SK-N-SH (cell line): ENCODE results near the gene PITPNB. TPM values are rescaled to one million over a fixed set of nuclear protein-coding genes. Genes with fewer than 3 reads are reported as not detected.

Source experiments
- CTCF ChIA-PET: fragments of 300-600, 350-600 bp; formaldehyde crosslinking; extraction: SDS; loops from one replicate; lab custom pipeline; 2021; lab: Yijun Ruan, JAX
- POLR2A ChIA-PET: fragments of 350-600 bp; sonication (Branson Sonifier 250); formaldehyde crosslinking; extraction: SDS; loops from one replicate; lab custom pipeline; 2020; ENCODE audit warnings: antibody characterized with exemption, inconsistent platforms; lab: Yijun Ruan, JAX
- DNase-seq: peaks from one replicate; pipeline ENCODE4 v3.0.0; 2012
- H2AFZ ChIP-seq: fragments of 200-600 bp; sonication (generic); 2 replicates; pipeline ENCODE4 v1.8.1; 2016; ENCODE audit warnings: antibody characterized with exemption, mild to moderate bottlenecking, low read depth
- H3F3A ChIP-seq: fragments of 200-600 bp; sonication (generic); replicated peaks from 2 replicates; pipeline ENCODE3; 2016; ENCODE audit warnings: antibody characterized with exemption, mild to moderate bottlenecking; ENCODE audit not compliant: insufficient read depth
- H3K27ac ChIP-seq, 2 experiments: fragments of 200-500 bp in 1 of 2; fragments of 200-600 bp in 1 of 2; sonication (Bioruptor generic) in 1 of 2; sonication (generic), shearing (Covaris generic) in 1 of 2; 2 replicates each; pipeline versions ENCODE4 v1.5.1 to v1.6.1; 2014 to 2016; ENCODE audit warnings: low read depth in 2 of 2, inconsistent platforms in 1 of 2, low read length in 1 of 2, mild to moderate bottlenecking in 1 of 2, mixed read lengths in 1 of 2
- H3K27me3 ChIP-seq: fragments of 200-600 bp; sonication (generic), shearing (Covaris generic); 2 replicates; pipeline ENCODE4 v1.6.1; 2016; ENCODE audit warnings: mixed run types; ENCODE audit not compliant: insufficient read depth
- H3K36me3 ChIP-seq, 2 experiments: fragments of 200-500 bp in 1 of 2; fragments of 200-600 bp in 1 of 2; sonication (Bioruptor generic) in 1 of 2; sonication (generic) in 1 of 2; replicated peaks in 1 of 2; 2 replicates each; pipeline versions ENCODE3 to v1.5.1; 2014 to 2016; ENCODE audit warnings: low read length in 1 of 2, mild to moderate bottlenecking in 1 of 2; ENCODE audit not compliant: insufficient read depth in 2 of 2, control insufficient read depth in 1 of 2
- H3K4me1 ChIP-seq, 2 experiments: fragments of 200-500 bp in 1 of 2; fragments of 200-600 bp in 1 of 2; sonication (Bioruptor generic) in 1 of 2; sonication (generic), shearing (Covaris generic) in 1 of 2; 2 replicates each; pipeline versions ENCODE4 v1.5.1 to v1.6.1; 2014 to 2016; ENCODE audit warnings: low read depth in 1 of 2, low read length in 1 of 2, mixed run types in 1 of 2; ENCODE audit not compliant: insufficient read depth in 2 of 2, control insufficient read depth in 1 of 2
- H3K4me2 ChIP-seq: fragments of 200-600 bp; sonication (generic), shearing (Covaris generic); 2 replicates; pipeline ENCODE4 v1.6.1; 2017; ENCODE audit warnings: mixed run types
- H3K4me3 ChIP-seq, 2 experiments: fragments of 200-500 bp in 1 of 2; fragments of 200-600 bp in 1 of 2; sonication (Bioruptor generic) in 1 of 2; sonication (generic), shearing (Covaris generic) in 1 of 2; 2 replicates each; pipeline versions ENCODE4 v1.5.1 to v1.8.1; 2014 to 2016; ENCODE audit warnings: low read depth in 2 of 2, inconsistent platforms in 1 of 2, low read length in 1 of 2, mild to moderate bottlenecking in 1 of 2, mixed read lengths in 1 of 2, moderate library complexity in 1 of 2
- H3K79me2 ChIP-seq: fragments of 200-600 bp; sonication (generic); 2 replicates; pipeline ENCODE4 v1.8.1; 2017; ENCODE audit warnings: mild to moderate bottlenecking; ENCODE audit not compliant: insufficient read depth
- H3K9ac ChIP-seq: fragments of 200-600 bp; sonication (generic); 2 replicates; pipeline ENCODE4 v1.6.1; 2017; ENCODE audit warnings: mixed run types
- H3K9me2 ChIP-seq: fragments of 200-600 bp; sonication (generic); 2 replicates; pipeline ENCODE4 v1.6.1; 2017; ENCODE audit warnings: mixed run types
- H3K9me3 ChIP-seq: fragments of 200-600 bp; sonication (generic); 2 replicates; pipeline ENCODE4 v1.6.1; 2017; ENCODE audit warnings: mixed run types, mild to moderate bottlenecking, moderate library complexity
- H4K20me1 ChIP-seq: fragments of 200-600 bp; sonication (generic); 2 replicates; pipeline ENCODE4 v1.6.1; 2017; ENCODE audit warnings: mild to moderate bottlenecking, mixed run types; ENCODE audit not compliant: insufficient read depth
- CTCF ChIP-seq: fragments of 200-600 bp; sonication (generic); IDR thresholded peaks from 2 replicates; pipeline ENCODE4 v1.6.1; 2017; ENCODE audit warnings: antibody characterized with exemption, mild to moderate bottlenecking, moderate library complexity
- EP300 ChIP-seq, 2 experiments: IDR thresholded peaks; 2 replicates each; pipeline versions ENCODE4 v1.4.0 to v1.6.1; 2012; ENCODE audit warnings: borderline replicate concordance in 1 of 2, low read depth in 1 of 2, low read length in 1 of 2
- FOSL2 ChIP-seq: IDR thresholded peaks from 2 replicates; pipeline ENCODE4 v1.4.0; 2012; ENCODE audit warnings: low read depth, mild to moderate bottlenecking, moderate library complexity, borderline replicate concordance
- GABPA ChIP-seq: IDR thresholded peaks from 2 replicates; pipeline ENCODE4 v1.4.0; 2012; ENCODE audit warnings: low read depth, mild to moderate bottlenecking
- MXI1 ChIP-seq: IDR thresholded peaks from 2 replicates; pipeline ENCODE4 v1.6.1; 2012; ENCODE audit warnings: mild to moderate bottlenecking, low read depth, low read length, improper control_type of control experiment
- POLR2AphosphoS5 ChIP-seq: IDR thresholded peaks from 2 replicates; pipeline ENCODE4 v1.6.1; 2012; ENCODE audit warnings: low read depth, low read length
- RAD21 ChIP-seq: IDR thresholded peaks from 2 replicates; pipeline ENCODE4 v1.6.1; 2012; ENCODE audit warnings: mild to moderate bottlenecking, low read length
- SMC3 ChIP-seq: IDR thresholded peaks from 2 replicates; pipeline ENCODE4 v1.6.1; 2012; ENCODE audit warnings: low read depth, low read length, improper control_type of control experiment
- TCF12 ChIP-seq: IDR thresholded peaks from 2 replicates; pipeline ENCODE4 v1.4.0; 2012
- WGBS: methylation state at CpG from one replicate; pipeline ENCODE4 v1.1.6; 2017; ENCODE audit warnings: low lambda C conversion rate; 5-methylcytosine and 5-hydroxymethylcytosine counted together
- polyA plus RNA-seq, 3 experiments: library from polyadenylated mRNA; depleted of rRNA; stranded (reverse); fragments of >200 nt; gene quantifications; 2 replicates each; pipeline ENCODE4 v1.2.3, GENCODE V29; 2012
- TF ChIP-seq, protein P1 (sequence below): IDR thresholded peaks from 2 replicates; pipeline ENCODE4; 2012

Gene PITPNB
- polyA plus RNA-seq, 1 of the 3 experiments (the other 2 are of a cell fraction), result 32.3 TPM

DNA sequence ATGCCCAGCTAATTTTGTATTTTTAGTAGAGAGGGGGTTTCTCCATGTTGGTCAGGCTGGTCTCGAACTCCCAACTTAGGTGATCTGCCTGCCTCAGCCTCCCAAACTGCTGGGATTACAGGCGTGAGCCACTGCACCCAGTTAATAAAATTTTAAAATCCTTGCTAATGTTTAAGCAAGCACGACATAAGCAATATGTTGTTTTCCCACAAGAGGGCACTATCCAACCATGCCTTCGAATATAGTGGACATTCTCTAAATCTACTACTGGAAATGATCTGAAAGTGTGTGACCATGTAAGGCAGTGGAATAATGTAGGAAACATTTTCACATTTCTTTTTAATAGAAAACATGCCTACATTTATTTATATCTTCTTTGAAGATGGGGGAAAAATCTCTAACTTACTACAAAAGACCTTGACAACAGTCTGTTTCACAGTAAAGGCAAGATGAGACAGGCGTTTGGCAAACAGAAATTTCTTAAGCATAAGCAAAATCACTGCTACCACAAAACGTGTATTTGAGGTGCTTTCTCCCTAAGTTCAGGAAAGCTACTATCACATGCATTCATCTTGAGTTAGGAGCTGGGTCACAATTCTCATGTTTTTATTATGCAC, 38.2 kb downstream of the PITPNB start:
- ChIA-PET POLR2A (interaction anchor here (2.3 kb wide), 1 partner anchor 32 kb away, joined by 7 read pairs; no protein-coding TSS in a partner anchor), CTCF (interaction anchor here (0.6 to 30.2 kb wide), 29 partner anchors 9 to 720 kb away, joined by 3 to 630 read pairs (median 4); partner anchors contain the start of gene PITPNB)
- H3K4me2 ChIP-seq, result no peak overlapping the region
- H4K20me1 ChIP-seq, result peaks cover 35% of the 10 kb centered on the region
- TF ChIP-seq, protein P1, sequence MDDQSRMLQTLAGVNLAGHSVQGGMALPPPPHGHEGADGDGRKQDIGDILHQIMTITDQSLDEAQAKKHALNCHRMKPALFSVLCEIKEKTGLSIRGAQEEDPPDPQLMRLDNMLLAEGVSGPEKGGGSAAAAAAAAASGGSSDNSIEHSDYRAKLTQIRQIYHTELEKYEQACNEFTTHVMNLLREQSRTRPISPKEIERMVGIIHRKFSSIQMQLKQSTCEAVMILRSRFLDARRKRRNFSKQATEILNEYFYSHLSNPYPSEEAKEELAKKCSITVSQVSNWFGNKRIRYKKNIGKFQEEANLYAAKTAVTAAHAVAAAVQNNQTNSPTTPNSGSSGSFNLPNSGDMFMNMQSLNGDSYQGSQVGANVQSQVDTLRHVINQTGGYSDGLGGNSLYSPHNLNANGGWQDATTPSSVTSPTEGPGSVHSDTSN, result no peak
- TF ChIP-seq SMC3 (peak; percentile 67), CTCF (peak; percentile 89), FOSL2 (no peak), RAD21 (peak; percentile 87), MXI1 (no peak)
- peaks cover 22% of the 10 kb centered on the region for H3F3A ChIP-seq
- H3K9ac ChIP-seq, result no peak overlapping the region
- no peaks in the 10 kb centered on the region for H3K9me2 ChIP-seq
- peak; percentile 38 for DNase-seq
- H3K4me3 ChIP-seq, result no peak overlapping the region
- no peaks in the 10 kb centered on the region for H3K27me3 ChIP-seq
- H3K9me3 ChIP-seq, result no peaks in the 10 kb centered on the region
- H3K36me3 ChIP-seq, result peaks cover 40 to 58% of the 10 kb centered on the region in 2 experiments
- no peak overlapping the region for H2AFZ ChIP-seq
- peak overlapping the region; percentile 29 to 76 for H3K27ac ChIP-seq
- WGBS, result 18% methylated on average over 6 of the region's 6 CpGs
- H3K4me1 ChIP-seq, result peaks cover 8 to 58% of the 10 kb centered on the region in 2 experiments
- peaks cover 73% of the 10 kb centered on the region for H3K79me2 ChIP-seq

DNA sequence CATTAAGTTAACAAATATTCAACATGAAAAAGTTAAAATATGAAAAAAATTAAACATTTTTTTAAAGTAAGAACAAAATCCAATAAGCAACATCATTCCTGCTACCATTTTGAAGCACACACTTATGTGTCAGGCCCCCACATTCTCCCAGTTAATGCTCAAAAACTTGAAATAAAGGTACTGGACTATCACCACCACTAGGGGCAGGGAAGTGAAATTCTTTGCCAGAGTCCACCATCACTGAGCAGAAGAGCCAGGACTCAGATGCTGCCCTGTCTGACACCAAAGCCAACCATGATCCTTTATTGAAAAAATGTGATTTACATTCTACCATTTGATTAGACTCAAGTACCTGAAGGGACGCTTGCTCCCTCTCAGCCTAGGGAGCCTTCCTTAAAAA, 39.1 kb downstream of the PITPNB start:
- Histone ChIP-seq H3K36me3 (peaks cover 34 to 62% of the 10 kb centered on the region in 2 experiments), H3K4me3 (no peak overlapping the region), H3K9ac (no peak overlapping the region), H3K4me2 (no peak overlapping the region), H3K27ac (peak overlapping the region in 1 of 2 experiments; percentile 47; a peak in 1 of 4 replicates), H3F3A (peaks cover 20% of the 10 kb centered on the region), H3K9me3 (no peaks in the 10 kb centered on the region), H2AFZ (no peak overlapping the region), H3K27me3 (no peaks in the 10 kb centered on the region), H3K9me2 (no peaks in the 10 kb centered on the region), H3K79me2 (peaks cover 74% of the 10 kb centered on the region), H3K4me1 (peaks cover 6 to 63% of the 10 kb centered on the region in 2 experiments; a peak in 3 of 4 replicates), H4K20me1 (peaks cover 31% of the 10 kb centered on the region)
- ChIA-PET CTCF (interaction anchor here (0.6 to 30.2 kb wide), 28 partner anchors 9 to 721 kb away, joined by 3 to 630 read pairs (median 4); partner anchors contain the start of gene PITPNB), POLR2A (interaction anchor here (2.3 kb wide), 1 partner anchor 33 kb away, joined by 7 read pairs; no protein-coding TSS in a partner anchor)
- WGBS, result 100% methylated on average over 1 of the region's 1 CpG
- peak; percentile 55 for DNase-seq
- TF ChIP-seq GABPA, result no peak
- no peak for TF ChIP-seq TCF12
- TF ChIP-seq EP300 (IDR thresholded peaks at IDR 0.05; ENCODE audit: borderline replicate concordance in 1 of 2, low read depth in 1 of 2, low read length in 1 of 2), result no peak
- 0 out of 2 replicates have a peak, but pooled peaks have one; percentile 33 for TF ChIP-seq MXI1
- TF ChIP-seq CTCF, result peak; percentile 71
- TF ChIP-seq POLR2AphosphoS5, result no peak
- peak; percentile 27 for TF ChIP-seq SMC3
- peak; percentile 49 for TF ChIP-seq RAD21
